Measurements from ENCODE around the gene PINLYP.
"Not testable (repeated sequence)": the region's sequence is repeated elsewhere in the genome, so short reads cannot be mapped to it uniquely, and the experiment has no call there.

PINLYP gene

GRCh38 chr19:43586346-43586745, 10.7 kb downstream of the PINLYP start:
- no peak for DNase-seq

GRCh38 chr19:43587029-43587428, 11.4 kb downstream of the PINLYP start:
- DNase-seq: not testable (repeated sequence)

- no peak for DNase-seq
Measured at GRCh38 chr19:43589277-43589676, 13.7 kb downstream of the PINLYP start.

GRCh38 chr19:43589678-43590077, 14.1 kb downstream of the PINLYP start:
- no peak for DNase-seq

GRCh38 chr19:43591904-43592772, 16.5 kb downstream of the PINLYP start:
- DNase-seq: no peak

GRCh38 chr19:43592800-43593350, 17.3 kb downstream of the PINLYP start:
- DNase-seq: no peak

GRCh38 chr19:43594081-43594697, 18.6 kb downstream of the PINLYP start:
- DNase-seq: no peak

GRCh38 chr19:43594710-43595604, 19.4 kb downstream of the PINLYP start:
- DNase-seq: peak; percentile 59

GRCh38 chr19:43595605-43595998, 20.0 kb downstream of the PINLYP start:
- DNase-seq: no peak

- peak; percentile 99 for DNase-seq
Measured at GRCh38 chr19:43595999-43596841, 20.6 kb downstream of the PINLYP start, which contains the start of the genes IRGQ and ZNF576. Gene IRGQ, minus strand, starts transcription at chr19:43596134. Its CDS starts 796 bp downstream, at chr19:43595338. Gene ZNF576, plus strand, starts transcription at chr19:43596595. Its CDS starts 514 bp downstream, at chr19:43597109.

GRCh38 chr19:43596842-43597461, 21.4 kb downstream of the PINLYP start:
- no peak for DNase-seq

- DNase-seq: no peak
Measured at GRCh38 chr19:43597876-43598275, 22.3 kb downstream of the PINLYP start.

GRCh38 chr19:43598445-43599240, 23.0 kb downstream of the PINLYP start:
- DNase-seq: no peak

GRCh38 chr19:43599635-43600295, 24.2 kb downstream of the PINLYP start:
- no peak for DNase-seq

GRCh38 chr19:43600326-43600725, 24.7 kb downstream of the PINLYP start:
- DNase-seq: not testable (repeated sequence)

GRCh38 chr19:43605875-43606568, 30.4 kb downstream of the PINLYP start:
- DNase-seq: no peak

GRCh38 chr19:43606569-43607229, 31.1 kb downstream of the PINLYP start:
- DNase-seq: peak; percentile 68

All from NCI-H526 treated with DMSO at 0.1 percent for 48 hours (cell line).